ENCODE measurements around the gene CLDN5.

- TF ChIP-seq POLR2AphosphoS5 (IDR thresholded peaks at IDR 0.05) = no peak
- TF ChIP-seq POLR2A (IDR thresholded peaks at IDR 0.05) = no peak
- TF ChIP-seq CTCF (IDR thresholded peaks at IDR 0.05) = no peak
- TF ChIP-seq EP300 (IDR thresholded peaks at IDR 0.05) = no peak
Observed at GRCh38 chr22:19517171-19517500, 7.1 kb downstream of the CLDN5 start.

All from sigmoid colon (tissue), 4 donors.